GM12865 (cell line): ENCODE data around the gene HIBADH.

ENCODE experiments used
- DNase-seq: peaks from one replicate; pipeline ENCODE4 v3.0.0; 2010; ENCODE audit warnings: low read depth
- H3K4me3 ChIP-seq: 2 replicates; pipeline ENCODE4 v1.5.1; 2011; ENCODE audit warnings: mild to moderate bottlenecking, low read depth, low read length, control low read depth
- TF ChIP-seq, protein P1 (sequence below): IDR thresholded peaks from 2 replicates; pipeline ENCODE4 v1.5.1; 2011; ENCODE audit warnings: low read length, control low read depth, low read depth, inconsistent platforms; ENCODE audit not compliant: insufficient read depth; ENCODE audit errors: missing control alignments

The HIBADH gene

DNA sequence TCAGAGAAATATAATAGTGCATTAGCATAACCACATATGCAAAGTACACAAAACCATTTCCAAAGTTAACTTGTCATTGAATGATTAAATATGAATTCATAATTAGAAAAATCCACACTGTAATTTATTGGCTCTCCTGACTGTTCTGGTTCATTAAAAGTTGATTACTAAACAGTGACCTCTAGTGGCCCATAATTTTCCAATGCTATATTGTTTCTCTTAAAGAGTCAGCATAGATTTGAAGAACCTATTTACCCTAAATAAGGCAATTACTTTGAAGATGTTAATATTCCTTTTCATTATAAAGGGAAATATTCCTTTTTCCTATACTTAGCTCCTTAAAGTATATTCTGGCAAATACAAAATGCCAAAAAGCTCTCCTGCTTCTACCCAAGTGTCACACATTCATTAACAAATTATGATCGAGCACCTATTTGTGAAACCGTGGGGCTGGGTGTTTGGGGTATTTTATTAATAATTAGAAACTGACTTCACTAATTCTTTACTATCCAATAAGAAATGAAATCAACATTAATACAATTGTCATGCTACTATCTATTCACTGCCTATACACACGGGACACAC, 86.2 kb downstream of the HIBADH start:
- H3K4me3 ChIP-seq, result no peak overlapping the region

DNA sequence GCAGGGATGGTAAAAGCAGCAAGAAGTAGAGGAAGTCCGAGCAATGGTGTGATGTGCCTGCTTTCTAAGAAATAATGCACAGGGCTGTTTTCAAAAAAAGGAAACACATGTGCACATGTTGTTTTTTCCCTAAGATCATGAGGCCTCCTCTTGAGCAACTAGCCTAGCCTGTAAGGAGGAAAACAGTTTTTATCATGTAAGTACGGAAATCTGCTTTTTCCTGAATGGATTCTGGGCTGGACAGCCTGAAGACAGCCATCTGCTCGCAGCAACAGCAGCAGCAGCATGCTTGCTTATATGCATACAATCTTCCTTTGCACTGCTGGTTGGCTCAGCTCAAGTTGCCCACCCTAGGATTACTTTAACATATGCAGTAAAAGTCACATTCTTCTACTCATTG, 87.1 kb downstream of the HIBADH start:
- H3K4me3 ChIP-seq, result no peak overlapping the region
- TF ChIP-seq, protein P1, sequence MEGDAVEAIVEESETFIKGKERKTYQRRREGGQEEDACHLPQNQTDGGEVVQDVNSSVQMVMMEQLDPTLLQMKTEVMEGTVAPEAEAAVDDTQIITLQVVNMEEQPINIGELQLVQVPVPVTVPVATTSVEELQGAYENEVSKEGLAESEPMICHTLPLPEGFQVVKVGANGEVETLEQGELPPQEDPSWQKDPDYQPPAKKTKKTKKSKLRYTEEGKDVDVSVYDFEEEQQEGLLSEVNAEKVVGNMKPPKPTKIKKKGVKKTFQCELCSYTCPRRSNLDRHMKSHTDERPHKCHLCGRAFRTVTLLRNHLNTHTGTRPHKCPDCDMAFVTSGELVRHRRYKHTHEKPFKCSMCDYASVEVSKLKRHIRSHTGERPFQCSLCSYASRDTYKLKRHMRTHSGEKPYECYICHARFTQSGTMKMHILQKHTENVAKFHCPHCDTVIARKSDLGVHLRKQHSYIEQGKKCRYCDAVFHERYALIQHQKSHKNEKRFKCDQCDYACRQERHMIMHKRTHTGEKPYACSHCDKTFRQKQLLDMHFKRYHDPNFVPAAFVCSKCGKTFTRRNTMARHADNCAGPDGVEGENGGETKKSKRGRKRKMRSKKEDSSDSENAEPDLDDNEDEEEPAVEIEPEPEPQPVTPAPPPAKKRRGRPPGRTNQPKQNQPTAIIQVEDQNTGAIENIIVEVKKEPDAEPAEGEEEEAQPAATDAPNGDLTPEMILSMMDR, result no peak
- DNase-seq, result no peak

More for the DNA sequence above, 86.2 kb downstream of the HIBADH start:
- TF ChIP-seq, protein P1, result peak; percentile 37
- DNase-seq, result peak; percentile 39

DNA sequence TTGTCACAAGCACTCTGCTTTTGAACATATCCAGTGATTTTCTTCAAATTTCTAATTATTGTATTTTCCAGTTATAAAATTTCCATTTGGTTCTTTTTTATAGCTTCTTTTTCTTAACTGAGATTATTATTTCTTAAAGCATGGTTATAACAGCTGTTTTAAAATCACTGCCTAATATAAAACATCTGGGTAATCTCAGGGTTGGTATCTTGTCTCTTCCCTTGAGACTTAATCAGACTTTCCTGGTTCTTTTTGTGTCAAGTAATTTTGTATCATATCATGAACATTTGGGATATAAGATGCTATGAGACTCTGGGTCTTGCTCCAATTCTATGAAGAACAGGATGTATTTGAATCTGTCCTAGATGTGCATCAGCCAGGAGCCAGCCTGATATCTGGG, 93.6 kb downstream of the HIBADH start:
- DNase-seq, result no peak
- TF ChIP-seq, protein P1, result no peak

DNA sequence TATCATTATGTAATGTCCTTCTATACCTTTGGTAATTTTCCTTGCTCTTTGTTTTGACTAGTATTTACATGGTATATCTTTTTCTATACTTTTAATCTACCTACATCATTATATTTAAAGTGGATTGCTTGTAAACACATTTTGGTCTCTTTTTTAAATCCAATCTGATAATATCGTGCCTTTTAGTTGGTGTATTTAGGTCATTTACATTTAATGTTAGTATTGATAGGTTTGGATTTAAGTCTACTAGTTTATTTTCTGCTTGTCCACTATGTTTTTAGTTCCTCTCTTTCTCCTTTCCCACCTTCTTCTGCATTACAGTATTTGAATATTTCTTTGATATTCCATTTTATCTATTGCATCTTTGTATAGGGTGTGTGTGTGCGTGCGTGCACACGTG, 95.4 kb downstream of the HIBADH start:
- TF ChIP-seq, protein P1, result no peak
- H3K4me3 ChIP-seq, result no peak overlapping the region
- no peak for DNase-seq

More for the DNA sequence above, 93.6 kb downstream of the HIBADH start:
- H3K4me3 ChIP-seq, result no peak overlapping the region

DNA sequence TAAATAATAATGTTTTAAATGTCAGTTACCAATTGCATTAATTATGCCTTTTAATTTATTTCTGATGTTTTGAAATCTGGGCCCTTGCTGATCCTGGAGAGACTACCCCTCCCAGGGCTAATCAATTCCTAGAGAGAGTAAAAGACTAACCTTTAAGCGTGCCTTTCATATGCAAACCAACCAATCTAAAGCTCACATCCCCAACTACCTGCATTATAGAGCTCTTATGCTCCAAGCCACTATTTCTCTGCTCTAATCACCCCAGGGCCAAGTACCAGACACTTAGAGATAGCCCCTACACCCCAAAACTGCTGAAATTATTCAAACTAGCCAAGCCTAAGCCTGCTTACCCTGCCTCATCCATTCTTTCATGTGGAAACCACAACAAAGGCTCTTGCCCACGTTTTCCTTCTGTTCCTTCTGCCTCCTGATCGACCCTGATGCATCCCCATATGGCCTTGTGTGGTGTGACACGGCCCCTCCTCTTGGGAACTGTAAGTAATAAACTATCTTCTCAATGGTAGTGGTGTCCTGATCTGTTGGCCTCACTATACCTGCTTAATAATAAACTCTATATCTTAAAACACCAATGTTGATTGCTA, 97.7 kb downstream of the HIBADH start:
- TF ChIP-seq, protein P1, result no peak
- DNase-seq, result no peak

DNA sequence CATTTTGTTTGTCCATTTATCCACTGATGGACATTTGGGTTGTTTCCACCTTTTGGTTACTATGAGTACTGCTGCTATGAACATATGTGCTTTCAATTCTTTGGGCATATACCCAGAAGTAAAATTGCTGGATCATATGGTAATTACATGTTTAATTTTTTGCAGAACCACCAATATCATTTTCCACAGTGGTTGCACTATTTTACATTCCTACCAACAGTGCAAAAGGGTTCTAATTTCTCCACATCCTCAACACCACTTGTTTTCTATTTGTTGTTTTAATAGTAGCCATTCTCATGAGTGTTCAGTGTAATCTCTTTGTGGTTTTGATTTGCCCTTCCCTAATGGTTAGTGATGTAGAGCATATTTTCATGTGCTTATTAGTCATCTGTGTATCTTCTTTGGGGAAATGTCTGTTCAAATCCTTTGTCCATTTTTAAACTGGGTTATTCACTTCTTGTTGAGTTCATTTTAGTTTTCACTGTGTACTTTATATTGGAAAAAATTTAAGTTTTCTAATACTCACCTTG, 101.9 kb downstream of the HIBADH start:
- H3K4me3 ChIP-seq, result no peak overlapping the region
- TF ChIP-seq, protein P1, result no peak
- DNase-seq, result no peak

More for the DNA sequence above, 97.7 kb downstream of the HIBADH start:
- no peak overlapping the region for H3K4me3 ChIP-seq
